Chondrocyte (in vitro differentiated cells): ENCODE data around the gene SMPD3. TPM values are rescaled to one million over a fixed set of nuclear protein-coding genes. Genes with fewer than 3 reads are reported as not detected.

ENCODE experiments used
- DNase-seq: peaks from one replicate; pipeline ENCODE4 v3.0.0; 2021; ENCODE audit warnings: mixed read lengths, low spot score
- H3K27ac Mint-ChIP-seq: one replicate; pipeline ENCODE4 v1.8.0; 2021; ENCODE audit warnings: mild to moderate bottlenecking, moderate library complexity, mixed read lengths; ENCODE audit not compliant: unreplicated experiment
- H3K27me3 Mint-ChIP-seq: 2 replicates; pipeline ENCODE4 v1.8.0; 2021; ENCODE audit warnings: low read depth, mixed read lengths
- H3K36me3 Mint-ChIP-seq: 2 replicates; pipeline ENCODE4 v1.8.0; 2021; ENCODE audit warnings: low read depth, mixed read lengths
- H3K4me1 Mint-ChIP-seq: 2 replicates; pipeline ENCODE4 v1.8.0; 2021; ENCODE audit warnings: low read depth, mild to moderate bottlenecking, mixed read lengths
- H3K4me3 Mint-ChIP-seq: one replicate; pipeline ENCODE4 v1.8.0; 2021; ENCODE audit warnings: mild to moderate bottlenecking, moderate library complexity, mixed read lengths; ENCODE audit not compliant: unreplicated experiment
- H3K9me3 Mint-ChIP-seq: 2 replicates; pipeline ENCODE4 v1.8.0; 2021; ENCODE audit warnings: low read depth, mixed read lengths
- CTCF ChIP-seq: fragments of 200-600 bp; sonication (generic); IDR thresholded peaks from 2 replicates; pipeline ENCODE4 v1.5.0; 2021; ENCODE audit warnings: antibody characterized with exemption, mild to moderate bottlenecking, moderate library complexity
- total RNA-seq: library from RNA; stranded (reverse); gene quantifications from 3 replicates; pipeline ENCODE4 v1.2.1, GENCODE V29; 2021

Gene SMPD3
- total RNA-seq, 1 donor from 2014 or later, result not detected

GRCh38 chr16:68354816-68355215 lies 93.5 kb downstream of the SMPD3 start:
- DNase-seq, result no peak
- peaks cover 24% of the 10 kb centered on the region for H3K36me3 Mint-ChIP-seq
- TF ChIP-seq CTCF, result no peak
- H3K9me3 Mint-ChIP-seq, result no peaks in the 10 kb centered on the region
- no peaks in the 10 kb centered on the region for H3K27me3 Mint-ChIP-seq
- no peaks in the 10 kb centered on the region for H3K4me1 Mint-ChIP-seq
- H3K27ac Mint-ChIP-seq, result no peak overlapping the region
- no peak overlapping the region for H3K4me3 Mint-ChIP-seq

- no peak overlapping the region for H3K4me3 Mint-ChIP-seq
- no peak for TF ChIP-seq CTCF
- H3K36me3 Mint-ChIP-seq, result peaks cover 34% of the 10 kb centered on the region
- no peaks in the 10 kb centered on the region for H3K9me3 Mint-ChIP-seq
- H3K27ac Mint-ChIP-seq, result no peak overlapping the region
- H3K27me3 Mint-ChIP-seq, result no peaks in the 10 kb centered on the region
- H3K4me1 Mint-ChIP-seq, result no peaks in the 10 kb centered on the region
- DNase-seq, result peak; percentile 85
Measured at GRCh38 chr16:68353366-68353765, 94.9 kb downstream of the SMPD3 start.

- DNase-seq, result peak; percentile 61
Measured at GRCh38 chr16:68351991-68352431, 96.3 kb downstream of the SMPD3 start.

GRCh38 chr16:68351463-68351862 lies 96.8 kb downstream of the SMPD3 start:
- no peak overlapping the region for H3K27ac Mint-ChIP-seq
- peaks cover 34% of the 10 kb centered on the region for H3K36me3 Mint-ChIP-seq
- no peaks in the 10 kb centered on the region for H3K9me3 Mint-ChIP-seq

More at GRCh38 chr16:68351991-68352431, 96.3 kb downstream of the SMPD3 start:
- TF ChIP-seq CTCF, result no peak
- H3K27ac Mint-ChIP-seq, result no peak overlapping the region
- H3K27me3 Mint-ChIP-seq, result no peaks in the 10 kb centered on the region
- H3K36me3 Mint-ChIP-seq, result peaks cover 31% of the 10 kb centered on the region
- no peak overlapping the region for H3K4me3 Mint-ChIP-seq
- H3K9me3 Mint-ChIP-seq, result no peaks in the 10 kb centered on the region
- H3K4me1 Mint-ChIP-seq, result no peaks in the 10 kb centered on the region

GRCh38 chr16:68350813-68351350 lies 97.4 kb downstream of the SMPD3 start:
- TF ChIP-seq CTCF, result no peak
- DNase-seq, result peak; percentile 39
- no peaks in the 10 kb centered on the region for H3K4me1 Mint-ChIP-seq
- H3K9me3 Mint-ChIP-seq, result no peaks in the 10 kb centered on the region
- H3K27ac Mint-ChIP-seq, result no peak overlapping the region
- H3K4me3 Mint-ChIP-seq, result no peak overlapping the region
- peaks cover 35% of the 10 kb centered on the region for H3K36me3 Mint-ChIP-seq
- no peaks in the 10 kb centered on the region for H3K27me3 Mint-ChIP-seq

More at GRCh38 chr16:68351463-68351862, 96.8 kb downstream of the SMPD3 start:
- no peak for TF ChIP-seq CTCF
- Mint-ChIP-seq H3K4me1 (no peaks in the 10 kb centered on the region), H3K4me3 (no peak overlapping the region), H3K27me3 (no peaks in the 10 kb centered on the region)
- peak; percentile 84 for DNase-seq
